Measurements from ENCODE around the gene EMC8. TPM values are rescaled to one million over a fixed set of nuclear protein-coding genes. Genes with fewer than 3 reads are reported as not detected.

Gene EMC8
- total RNA-seq, 1 donor from 2014 or later = 25.4 TPM

DNA sequence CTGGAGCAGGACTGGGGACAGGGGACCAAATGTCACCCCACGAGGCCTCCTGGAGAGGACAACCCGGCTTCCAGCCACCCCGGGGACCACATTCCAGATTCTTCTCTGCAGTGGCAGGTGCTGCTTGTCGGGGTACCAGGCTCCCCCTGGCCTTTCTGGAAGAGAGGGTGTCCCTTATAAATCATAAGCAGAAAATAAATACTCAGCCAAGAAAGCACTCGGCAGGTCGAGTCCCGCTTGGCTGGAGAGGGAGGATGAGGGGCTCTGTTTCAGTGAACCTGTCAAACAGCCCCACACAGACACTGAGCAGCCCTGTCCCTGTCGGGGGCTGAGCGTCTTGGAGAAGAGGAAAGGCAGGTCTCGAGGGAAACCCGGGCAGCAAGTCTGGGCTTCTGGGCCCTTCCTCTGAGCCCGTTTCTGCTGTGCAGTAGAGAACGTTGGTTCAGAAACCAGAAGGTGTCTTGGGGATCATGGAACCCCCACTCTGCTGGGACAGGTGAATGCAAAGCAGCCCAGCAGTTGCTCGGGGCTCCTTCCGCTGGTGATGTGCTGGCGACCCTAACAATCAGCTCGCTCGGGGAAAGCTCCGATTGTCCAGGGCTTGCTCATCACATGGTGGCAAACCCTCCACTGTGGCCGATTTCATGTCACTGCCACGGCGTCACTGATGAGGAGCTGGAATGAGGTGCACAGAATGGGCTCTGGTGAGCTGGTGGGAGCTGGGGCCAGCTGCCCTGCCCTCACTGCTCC lies 36.8 kb upstream of the EMC8 start:
- no peak for DNase-seq
- no peak for ATAC-seq
- intact Hi-C loops (cut with micrococcal nuclease) = no loop called here

DNA sequence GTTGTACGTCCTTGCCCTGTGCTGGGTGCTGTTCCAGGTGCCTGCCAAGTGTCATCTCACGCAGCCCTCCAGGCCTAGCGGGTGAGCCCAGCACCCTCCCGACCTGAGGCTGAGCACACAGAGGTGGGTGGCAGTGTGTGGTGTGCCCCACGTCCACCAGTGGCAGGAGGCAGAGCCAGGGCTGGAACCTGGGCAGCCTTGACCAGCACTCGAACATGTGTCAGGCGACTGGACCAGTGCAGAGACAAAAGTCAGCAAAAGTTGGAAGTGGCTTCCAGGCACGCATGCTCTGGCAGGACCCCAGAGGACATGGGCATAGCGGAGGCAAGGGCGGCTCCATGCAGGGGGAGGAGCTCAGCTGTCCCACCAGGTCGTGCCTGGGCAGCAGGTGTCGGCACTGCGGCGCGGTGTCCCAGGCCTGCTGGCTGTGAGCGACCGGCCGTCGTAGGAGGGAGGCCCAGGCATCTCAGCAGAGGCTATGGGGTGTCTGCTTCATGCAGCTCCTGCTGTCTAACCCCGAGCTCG lies 35.9 kb upstream of the EMC8 start:
- intact Hi-C loops (cut with micrococcal nuclease) = no loop called here
- ATAC-seq = no peak
- DNase-seq = no peak

DNA sequence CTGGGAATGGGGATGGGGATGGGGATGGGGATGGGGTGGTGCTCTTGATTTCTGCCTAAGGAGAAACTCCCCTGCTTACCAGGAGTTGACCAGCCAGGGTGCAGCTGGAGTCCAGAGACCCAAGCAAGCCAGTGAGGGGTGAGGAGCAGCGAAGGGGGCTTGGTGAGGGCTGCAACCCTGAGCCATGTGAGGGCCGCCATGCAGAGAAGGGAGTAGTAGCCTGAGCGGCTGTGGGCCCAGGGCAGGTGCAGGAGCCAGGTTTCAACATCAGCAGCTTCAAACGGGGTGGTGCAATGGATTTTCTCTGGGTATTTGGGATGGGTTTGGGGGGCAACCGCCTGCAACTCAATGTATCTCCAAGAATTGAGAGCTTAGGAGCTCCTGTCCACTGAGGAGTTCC lies 35.4 kb upstream of the EMC8 start:
- ATAC-seq (no peak), DNase-seq (no peak)
- intact Hi-C loops (cut with micrococcal nuclease) = no loop called here

DNA sequence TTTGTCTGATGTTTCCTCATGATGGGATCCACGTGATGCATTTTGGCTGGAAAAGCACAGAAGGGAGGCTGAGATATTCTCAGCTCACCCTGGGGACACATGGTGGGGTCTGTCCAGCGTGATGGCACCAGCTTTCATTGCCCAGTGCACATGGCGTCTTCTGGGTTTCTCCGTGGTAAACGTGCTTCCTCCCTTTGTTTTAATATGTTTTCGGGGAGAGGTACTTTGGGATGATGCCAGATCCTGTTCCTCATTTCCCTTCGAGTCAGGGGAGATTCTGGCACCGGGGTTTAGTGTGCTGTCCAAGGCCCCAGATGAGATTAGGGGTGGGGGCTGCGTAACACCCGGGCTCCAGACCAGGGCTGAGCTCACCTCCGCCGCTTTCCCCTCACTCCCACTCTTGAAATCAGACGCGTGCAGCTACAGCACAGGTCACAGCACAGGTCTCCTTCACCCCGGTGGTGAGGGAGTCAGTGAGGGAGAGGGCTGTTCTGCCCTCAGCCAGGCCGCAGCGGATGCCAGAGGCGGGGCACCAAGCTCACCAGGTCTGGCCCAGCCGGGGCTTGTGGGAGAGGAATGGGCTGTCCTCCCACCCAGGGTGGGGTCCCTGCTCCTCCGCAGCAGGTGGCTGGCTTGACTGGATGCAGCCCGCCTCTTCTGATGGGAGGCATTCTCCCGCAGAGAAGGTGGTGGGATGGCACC lies 34.0 kb upstream of the EMC8 start:
- intact Hi-C loops (cut with micrococcal nuclease) = no loop called here
- DNase-seq = no peak
- no peak for ATAC-seq

DNA sequence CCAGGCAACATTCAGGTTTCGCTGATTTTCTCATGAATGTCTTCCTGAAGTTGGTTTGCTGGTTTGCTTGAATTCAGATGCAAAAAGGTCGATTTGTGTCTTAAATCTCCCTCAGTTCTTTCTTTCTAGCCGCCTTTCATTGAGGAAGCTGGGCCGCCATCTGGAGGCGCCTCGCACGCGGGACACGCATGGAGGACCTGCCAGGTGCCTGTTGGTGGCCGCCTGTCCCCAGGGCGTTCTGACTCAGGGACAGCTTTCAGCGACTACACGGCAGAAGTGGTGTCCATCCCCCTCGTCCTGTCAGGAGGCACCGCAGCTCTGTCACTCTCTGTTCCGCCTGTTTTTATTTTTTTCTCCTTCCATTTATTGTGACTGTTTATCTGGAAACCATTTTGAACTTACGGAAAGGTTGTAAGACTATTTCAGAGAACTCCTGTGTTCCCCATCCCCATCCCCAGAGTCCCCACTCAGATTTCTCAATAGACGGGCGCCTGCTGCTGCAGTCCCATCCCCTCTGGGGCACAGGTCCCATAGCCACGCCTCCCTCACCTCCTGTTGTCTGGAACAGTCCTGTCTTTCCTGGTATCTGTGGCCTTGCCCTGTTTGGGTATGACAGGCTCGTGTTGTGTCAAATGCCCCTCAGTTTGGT lies 33.4 kb upstream of the EMC8 start:
- no peak for DNase-seq
- ATAC-seq = no peak
- intact Hi-C loops (cut with micrococcal nuclease) = no loop called here

DNA sequence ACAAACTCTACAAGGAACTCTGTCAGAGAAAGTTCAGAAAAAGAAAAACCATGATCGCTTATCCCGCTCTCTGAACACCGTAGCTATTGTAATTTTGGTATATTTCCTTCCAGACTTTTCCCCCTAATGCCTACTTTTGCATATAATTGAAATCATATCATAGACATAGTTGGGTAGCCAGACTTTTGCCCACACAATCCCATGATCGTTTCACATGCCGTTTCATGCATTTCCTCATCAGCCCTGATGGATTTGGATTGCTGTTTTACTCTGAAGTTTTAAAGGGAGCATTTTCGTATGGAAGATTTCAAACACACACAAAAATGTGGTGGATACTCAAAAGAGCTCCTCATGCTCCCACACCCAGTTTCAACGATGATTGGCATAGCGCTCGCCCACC lies 31.5 kb upstream of the EMC8 start:
- DNase-seq (no peak), ATAC-seq (no peak)
- intact Hi-C loops (cut with micrococcal nuclease) = no loop called here

DNA sequence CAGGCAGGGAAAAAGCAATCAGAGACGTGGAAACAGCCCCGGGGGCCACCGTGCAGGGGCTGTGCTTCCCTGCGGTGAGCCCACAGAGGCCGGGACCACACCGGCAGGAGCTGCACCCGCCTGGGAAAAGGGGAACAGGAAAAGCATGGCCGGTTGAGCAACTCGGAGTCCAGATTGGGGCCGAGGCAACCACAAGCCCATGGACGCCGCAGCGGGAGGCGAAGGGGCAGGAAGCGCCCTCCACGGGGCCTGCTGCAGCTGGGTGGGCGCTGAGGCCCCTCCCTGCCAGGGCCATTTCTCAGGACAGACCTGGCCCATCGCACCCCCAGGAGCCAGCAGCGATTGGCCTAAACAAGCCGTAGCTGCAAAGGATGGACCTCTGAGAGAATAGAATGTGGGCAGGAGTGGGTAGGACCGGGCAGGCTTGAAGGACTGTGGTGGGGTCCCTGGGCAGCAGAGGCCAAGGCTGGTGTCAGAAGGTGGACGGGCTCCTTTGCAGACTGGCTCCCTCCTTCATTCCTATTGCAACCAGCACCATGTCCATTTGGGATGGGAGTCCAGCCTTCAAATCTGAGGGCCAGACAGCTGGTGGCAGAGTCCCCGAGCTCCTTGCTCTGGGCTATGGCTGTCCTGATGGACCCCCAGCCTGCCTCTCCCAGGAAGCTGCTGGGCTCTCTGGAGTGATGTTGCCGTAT lies 30.6 kb upstream of the EMC8 start:
- ATAC-seq (peak; percentile 66), DNase-seq (peak; percentile 59)
- intact Hi-C loops (cut with micrococcal nuclease) = loop anchor here (10.0 kb wide), 1 partner anchor 155 kb away; no protein-coding TSS in a partner anchor

DNA sequence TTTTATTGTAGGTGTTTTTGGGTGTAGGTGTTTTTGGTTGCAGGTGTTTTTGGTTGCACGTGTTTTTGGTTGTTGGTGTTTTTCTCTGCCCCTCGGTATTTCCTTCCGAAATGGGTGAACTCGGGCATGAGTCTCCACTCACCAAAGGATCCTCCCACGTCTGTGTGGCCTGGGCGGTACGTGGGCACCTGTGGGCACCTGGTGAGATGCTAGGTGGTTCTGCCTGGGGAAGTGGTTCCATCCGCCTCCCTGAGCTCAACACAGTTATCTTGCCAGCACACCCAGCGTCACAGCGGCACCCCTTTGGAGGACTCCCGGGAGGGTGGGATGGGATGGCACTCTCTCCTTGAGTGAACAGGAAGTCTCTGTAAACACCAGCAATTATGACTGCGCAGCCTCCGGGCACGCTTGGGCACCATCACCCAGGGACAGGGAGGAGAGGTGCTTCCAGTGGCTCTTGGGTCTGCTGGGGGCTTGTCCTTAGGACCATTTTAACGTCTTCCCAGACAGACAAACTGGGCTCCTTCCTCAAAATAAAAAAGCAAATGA lies 29.9 kb upstream of the EMC8 start:
- intact Hi-C loops (cut with micrococcal nuclease) = loop anchor here (10.0 kb wide), 1 partner anchor 156 kb away; no protein-coding TSS in a partner anchor
- no peak for ATAC-seq
- DNase-seq = no peak

DNA sequence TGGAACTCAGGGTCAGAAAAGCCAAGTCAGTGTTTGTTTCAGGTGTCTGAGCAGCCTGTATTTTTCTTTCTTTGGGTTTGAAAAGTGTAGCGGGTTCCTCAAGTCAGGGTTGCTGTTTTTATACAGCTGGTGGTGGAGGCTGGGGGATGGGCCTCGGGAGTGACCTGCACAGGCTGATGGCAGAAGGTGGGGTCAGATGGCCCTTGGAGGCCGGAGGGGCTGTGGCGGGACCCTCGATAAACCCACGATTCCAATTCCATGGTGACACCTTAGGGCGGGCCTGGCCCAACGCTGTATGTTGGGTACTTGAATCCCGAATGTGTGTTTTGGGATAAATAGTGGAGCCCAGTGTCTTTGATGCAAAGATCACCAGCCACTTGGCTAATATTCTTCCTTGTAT lies 28.8 kb upstream of the EMC8 start:
- ATAC-seq (no peak), DNase-seq (no peak)
- intact Hi-C loops (cut with micrococcal nuclease) = loop anchor here (10.0 kb wide), 1 partner anchor 157 kb away; no protein-coding TSS in a partner anchor

DNA sequence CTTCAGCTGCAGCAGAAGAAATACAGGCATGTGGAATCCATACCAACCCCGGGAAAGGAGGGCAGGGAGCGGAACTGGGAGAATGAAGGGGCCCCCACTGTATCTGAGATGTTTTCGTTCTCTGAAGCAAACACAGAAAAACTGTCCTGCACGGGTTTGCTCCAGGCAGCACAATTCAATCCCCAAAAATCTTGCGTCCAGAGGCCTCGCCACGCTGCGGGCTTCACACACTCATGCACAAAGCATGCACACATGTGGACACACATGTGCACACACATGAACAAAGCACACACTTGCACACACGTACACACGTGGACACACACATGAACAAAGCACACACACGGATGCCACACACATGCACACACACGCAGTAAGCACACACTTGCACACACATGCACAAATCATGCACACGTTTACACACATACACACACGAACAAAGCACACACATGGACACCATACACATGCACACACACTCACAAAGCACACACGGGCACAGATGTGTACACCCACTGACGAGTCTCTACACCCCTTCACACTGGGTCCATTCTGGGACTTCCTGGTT lies 27.4 kb upstream of the EMC8 start:
- intact Hi-C loops (cut with micrococcal nuclease) = loop anchor here (10.0 kb wide), 1 partner anchor 158 kb away; no protein-coding TSS in a partner anchor
- ATAC-seq = no peak
- DNase-seq = no peak

DNA sequence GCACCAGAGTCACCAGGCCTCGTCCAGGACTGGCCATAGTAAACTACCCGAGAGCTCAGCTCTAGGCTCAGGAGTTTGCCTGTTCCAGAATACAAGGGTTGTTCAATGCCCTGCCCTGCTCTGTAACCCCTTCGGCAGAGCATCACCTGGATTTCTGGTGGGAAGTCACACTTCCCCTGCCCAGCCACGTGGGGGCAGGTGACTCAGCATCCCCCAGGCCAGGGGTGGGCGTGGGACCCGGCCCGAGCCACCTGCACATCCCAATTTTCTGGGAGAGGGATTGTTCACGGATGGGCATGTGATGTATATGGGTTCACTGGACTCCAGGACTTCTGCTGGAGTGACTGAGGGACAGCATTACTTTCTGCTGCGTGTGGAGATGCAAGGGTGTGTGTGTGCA lies 26.0 kb upstream of the EMC8 start:
- intact Hi-C loops (cut with micrococcal nuclease) = loop anchor here (10.0 kb wide), 1 partner anchor 159 kb away; no protein-coding TSS in a partner anchor
- DNase-seq (no peak), ATAC-seq (no peak)

DNA sequence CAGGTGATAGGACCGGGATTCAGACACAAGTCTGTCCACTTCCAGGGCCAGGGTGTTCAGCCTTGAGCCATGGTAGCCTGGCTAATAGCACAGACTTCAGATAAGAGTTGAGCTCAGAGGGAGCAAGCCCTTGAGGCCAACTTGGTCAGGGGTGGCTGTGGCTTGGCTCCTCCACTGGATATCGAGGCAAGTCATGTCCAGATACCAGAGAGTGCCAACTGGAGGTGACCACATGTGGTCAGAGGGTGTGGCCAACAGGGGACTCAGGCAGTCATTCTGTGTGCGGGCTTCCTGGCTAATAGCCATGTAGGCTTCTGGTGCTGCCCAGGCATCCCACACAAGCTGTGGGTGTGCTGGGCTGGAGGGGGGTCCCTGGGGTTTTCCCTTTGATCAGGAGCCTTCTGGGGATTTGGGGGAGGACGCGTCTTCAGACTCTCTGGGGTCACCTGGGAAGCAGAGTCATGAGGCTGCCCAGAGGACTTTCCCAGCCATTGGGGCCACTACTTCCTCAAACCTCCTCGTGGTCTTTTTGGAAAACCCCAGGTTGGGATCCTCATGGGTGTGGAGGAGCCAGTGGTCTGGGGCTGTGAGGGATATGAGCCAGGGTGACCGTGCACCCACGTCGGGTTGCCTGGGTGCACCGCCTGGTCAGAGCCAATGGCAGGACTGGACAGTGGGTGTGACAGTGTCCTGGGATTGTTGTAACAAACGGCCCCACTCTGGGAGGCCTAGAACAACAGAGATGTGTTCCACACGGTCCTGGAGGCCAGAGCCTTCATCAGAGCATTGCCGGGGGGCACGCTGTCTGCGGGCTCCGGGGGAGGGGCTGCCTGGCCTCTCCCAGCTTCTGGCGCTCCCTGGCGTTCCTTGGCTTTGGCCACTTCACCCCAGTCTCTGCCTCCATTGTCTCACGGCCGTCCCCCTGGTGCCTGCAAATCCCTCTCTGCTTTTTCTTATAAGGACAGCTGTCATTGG lies 25.1 kb upstream of the EMC8 start:
- DNase-seq (no peak), ATAC-seq (no peak)
- intact Hi-C loops (cut with micrococcal nuclease) = loop anchor here (10.0 kb wide), 1 partner anchor 160 kb away; no protein-coding TSS in a partner anchor

DNA sequence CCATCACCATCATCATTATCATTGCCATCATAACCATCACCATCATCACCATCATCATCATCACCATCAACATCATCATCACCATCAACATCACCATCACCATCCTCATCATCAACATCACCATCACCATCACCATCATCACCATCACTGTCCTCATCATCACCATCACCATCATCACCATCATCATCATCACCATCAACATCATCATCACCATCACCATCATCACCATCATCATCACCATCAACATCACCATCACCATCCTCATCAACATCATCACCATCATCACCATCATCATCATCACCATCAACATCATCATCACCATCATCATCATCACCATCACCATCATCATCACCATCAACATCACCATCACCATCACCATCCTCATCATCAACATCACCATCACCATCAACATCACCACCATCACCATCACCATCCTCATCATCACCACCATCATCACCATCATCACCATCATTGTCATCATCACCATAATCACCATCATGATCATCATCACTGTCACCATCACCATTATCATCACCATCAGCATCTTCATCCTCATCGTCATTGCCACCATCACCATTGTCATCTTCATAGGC lies 24.1 kb upstream of the EMC8 start:
- DNase-seq = no peak
- ATAC-seq = no peak
- intact Hi-C loops (cut with micrococcal nuclease) = loop anchor here (10.0 kb wide), 1 partner anchor 161 kb away; no protein-coding TSS in a partner anchor

DNA sequence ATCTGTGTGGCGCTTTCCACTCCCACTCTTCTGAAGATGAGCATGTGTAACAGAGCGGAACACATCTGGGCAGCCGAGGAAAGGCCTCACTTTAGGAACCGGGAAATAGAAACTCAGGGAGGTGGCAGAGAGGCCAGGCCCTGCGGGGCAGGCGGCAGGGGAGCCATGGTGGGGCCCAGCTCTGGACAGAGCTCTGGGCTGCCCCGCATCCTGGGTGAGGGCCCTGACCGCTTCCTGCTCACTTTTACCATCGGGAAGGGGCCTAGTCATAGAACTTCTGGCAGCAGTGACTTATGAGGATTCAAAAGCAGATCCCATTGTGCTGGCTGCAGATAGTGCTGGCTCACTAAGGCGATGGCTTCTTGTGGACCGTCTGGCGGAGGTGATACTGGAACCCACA lies 22.8 kb upstream of the EMC8 start:
- DNase-seq = no peak
- intact Hi-C loops (cut with micrococcal nuclease) = loop anchor here (10.0 kb wide), 1 partner anchor 163 kb away; no protein-coding TSS in a partner anchor
- ATAC-seq = no peak

DNA sequence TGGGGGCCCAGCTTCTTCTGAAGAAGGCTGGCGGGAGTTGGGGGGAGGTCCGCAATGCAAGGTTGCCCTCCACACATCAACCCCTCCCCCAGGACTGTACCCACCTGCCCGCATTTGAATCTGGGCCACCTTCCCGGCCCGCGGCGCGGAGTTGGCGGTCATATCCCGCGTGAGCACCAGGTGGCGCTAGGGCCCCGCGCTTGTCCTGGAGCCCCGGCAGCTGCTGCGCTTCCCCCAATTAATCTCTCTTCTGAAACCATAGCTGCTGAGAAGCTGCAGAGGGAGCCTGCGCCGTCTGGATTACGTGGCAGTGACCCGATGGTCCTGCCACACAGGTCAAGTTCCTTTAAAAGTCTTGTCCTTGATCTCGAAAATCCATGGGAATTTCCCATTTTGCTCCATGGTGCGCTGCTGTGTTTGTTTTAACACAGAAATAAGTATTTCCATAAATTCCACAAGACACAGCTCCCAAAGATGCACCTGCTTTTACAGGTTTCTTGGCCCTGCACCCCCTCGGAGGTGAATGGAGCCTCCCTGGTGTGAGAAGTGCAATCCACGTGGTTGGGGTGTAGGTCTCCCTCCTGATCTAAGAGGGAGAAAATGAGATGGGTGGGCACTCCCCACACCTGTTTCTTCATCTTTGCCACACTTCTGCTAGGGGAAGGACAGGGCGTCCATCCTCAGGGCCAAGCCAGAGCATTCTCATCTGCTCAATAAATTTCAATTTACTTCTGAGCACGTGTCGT lies 22.2 kb upstream of the EMC8 start:
- peak; percentile 88 for DNase-seq
- ATAC-seq = peak; percentile 91
- intact Hi-C loops (cut with micrococcal nuclease) = loop anchor here (2.0 to 10.0 kb wide), 2 partner anchors 163 to 193 kb away; no protein-coding TSS in a partner anchor

All from left ventricle myocardium superior (tissue), 1 donor.